B cell (primary cell): ENCODE data around the gene PLA2G12A. TPM values are rescaled to one million over a fixed set of nuclear protein-coding genes. Genes with fewer than 3 reads are reported as not detected.

Source experiments
- ATAC-seq: fragments of 200-7000 bp; cut with Tn5 transposase; one replicate; pipeline ENCODE4 v1.10.0; 2021; ENCODE audit warnings: low read depth, mild to moderate bottlenecking, moderate number of reproducible peaks, moderate library complexity
- CTCF ChIA-PET: fragments of 350-600 bp; sonication (Branson Sonifier 250); formaldehyde crosslinking; loops from one replicate; lab custom pipeline; 2021; ENCODE audit warnings: antibody characterized with exemption, inconsistent platforms; lab: Charles Lee
- POLR2A ChIA-PET: fragments of 350-600 bp; sonication (Branson Sonifier 250); formaldehyde crosslinking; loops from one replicate; lab custom pipeline; 2021; ENCODE audit warnings: antibody characterized with exemption; lab: Charles Lee
- DNase-seq: peaks from one replicate; pipeline ENCODE4 v3.0.0; 2013
- H2AFZ ChIP-seq: 2 replicates; pipeline ENCODE4 v1.6.1; 2012; ENCODE audit warnings: mild to moderate bottlenecking, low read depth, low read length; ENCODE audit not compliant: insufficient read depth, poor library complexity, severe bottlenecking
- H3K27ac ChIP-seq, 2 donors: 1 replicate in 1 of 2; 2 replicates in 1 of 2; pipeline ENCODE4 v1.5.1; 2012 to 2013; ENCODE audit warnings: low read length in 2 of 2, mild to moderate bottlenecking in 2 of 2, moderate library complexity in 1 of 2
- H3K27me3 ChIP-seq, 4 experiments: fragments of 200-600 bp in 1 of 4; sonication (generic) in 1 of 4; replicated peaks in 1 of 4; 1 replicate in 2 of 4; 2 replicates in 2 of 4; pipeline versions ENCODE4 v1.6.1 to v1.7.0; 2013 to 2016; ENCODE audit warnings: low read length in 3 of 4, mild to moderate bottlenecking in 2 of 4, mixed read lengths in 1 of 4, moderate library complexity in 1 of 4; ENCODE audit not compliant: insufficient read depth in 4 of 4, control insufficient read depth in 3 of 4; ENCODE audit errors: control extremely low read depth in 1 of 4
- H3K36me3 ChIP-seq, 2 experiments: replicated peaks in 1 of 2; 1 replicate in 1 of 2; 2 replicates in 1 of 2; pipeline versions ENCODE4 v1.6.1 to v1.7.1; 2013; ENCODE audit warnings: low read length in 1 of 2; ENCODE audit not compliant: insufficient read depth in 2 of 2, control insufficient read depth in 1 of 2; ENCODE audit errors: control extremely low read depth in 1 of 2, extremely low read depth in 1 of 2
- H3K4me1 ChIP-seq, 2 donors: fragments of 200-600 bp in 1 of 2; sonication (generic) in 1 of 2; 1 replicate in 1 of 2; 2 replicates in 1 of 2; pipeline versions ENCODE4 v1.5.1 to v1.6.1; 2013 to 2017; ENCODE audit warnings: low read length in 2 of 2; ENCODE audit not compliant: control insufficient read depth in 2 of 2, insufficient read depth in 2 of 2
- H3K4me2 ChIP-seq: replicated peaks from 2 replicates; pipeline ENCODE3; 2012; ENCODE audit warnings: mild to moderate bottlenecking, low read depth, low read length; ENCODE audit not compliant: poor library complexity, severe bottlenecking
- H3K4me3 ChIP-seq, 5 experiments: fragments of 200-600 bp in 1 of 5; sonication (generic) in 1 of 5; 1 replicate in 3 of 5; 2 replicates in 2 of 5; pipeline versions ENCODE4 v1.5.1 to v1.7.0; 2011 to 2016; ENCODE audit warnings: low read length in 4 of 5, mild to moderate bottlenecking in 4 of 5, low read depth in 2 of 5, control low read depth in 1 of 5, moderate library complexity in 1 of 5; ENCODE audit not compliant: insufficient read depth in 1 of 5; ENCODE audit errors: control extremely low read depth in 1 of 5, extremely low read depth in 1 of 5
- H3K79me2 ChIP-seq: fragments of 200-600 bp; sonication (generic); one replicate; pipeline ENCODE4 v1.6.0; 2016; ENCODE audit warnings: low read length; ENCODE audit not compliant: control insufficient read depth, insufficient read depth
- H3K9ac ChIP-seq: fragments of 200-600 bp; sonication (generic); 2 replicates; pipeline ENCODE4 v1.6.1; 2017; ENCODE audit warnings: mild to moderate bottlenecking, low read length, moderate library complexity
- H3K9me3 ChIP-seq, 3 donors: one replicate each; pipeline versions ENCODE4 v1.6.1 to v1.7.1; 2013; ENCODE audit warnings: low read length in 2 of 3; ENCODE audit not compliant: control insufficient read depth in 2 of 3, insufficient read depth in 1 of 3; ENCODE audit errors: control extremely low read depth in 1 of 3
- H4K20me1 ChIP-seq: 2 replicates; pipeline ENCODE4 v1.6.0; 2012; ENCODE audit warnings: mild to moderate bottlenecking, low read length; ENCODE audit not compliant: insufficient read depth, control insufficient read depth, poor library complexity, severe bottlenecking
- H3K27ac Mint-ChIP-seq: one replicate; pipeline ENCODE4 v1.8.0; 2021; ENCODE audit warnings: mixed read lengths
- H3K27me3 Mint-ChIP-seq: one replicate; pipeline ENCODE4 v1.8.0; 2021; ENCODE audit warnings: mixed read lengths
- H3K4me1 Mint-ChIP-seq: one replicate; pipeline ENCODE4 v1.8.0; 2021; ENCODE audit warnings: mixed read lengths
- H3K4me3 Mint-ChIP-seq: one replicate; pipeline ENCODE4 v1.8.0; 2021; ENCODE audit warnings: mixed read lengths
- H3K9me3 Mint-ChIP-seq: one replicate; pipeline ENCODE4 v1.8.0; 2022; ENCODE audit warnings: mixed read lengths; ENCODE audit not compliant: insufficient read depth
- EZH2 ChIP-seq: IDR thresholded peaks from 2 replicates; pipeline ENCODE4 v1.6.1; 2012; ENCODE audit warnings: borderline replicate concordance, low read depth, mild to moderate bottlenecking, moderate library complexity, low read length; ENCODE audit not compliant: insufficient read depth, poor library complexity, severe bottlenecking
- intact Hi-C: fragments of 100-400 bp; cut with micrococcal nuclease; formaldehyde crosslinking; loops from one replicate; pipeline ENCODE4 v1.10.0; 2022
- polyA plus RNA-seq: library from polyadenylated mRNA; depleted of rRNA; stranded (reverse); fragments of >200 nt; gene quantifications from 2 replicates; pipeline ENCODE4 v1.2.3, GENCODE V29; 2012
- total RNA-seq, 2 donors: library from RNA; stranded (reverse); fragments of 120-200 nt in 1 of 2; gene quantifications; 1 replicate in 1 of 2; 2 replicates in 1 of 2; pipeline versions ENCODE4 v1.2.3 to v1.2.4, GENCODE V29; 2013 to 2022
- TF ChIP-seq, protein P1 (sequence below): fragments of 200-600 bp; IDR thresholded peaks from one replicate; pipeline ENCODE4 v1.8.0; 2022; ENCODE audit warnings: antibody characterized with exemption, mild to moderate bottlenecking

Gene PLA2G12A
- total and polyA plus RNA-seq, 2 donors (not counting 1 experiment from before 2014, with no cell fraction given) = 4.9 to 7.9 TPM

DNA sequence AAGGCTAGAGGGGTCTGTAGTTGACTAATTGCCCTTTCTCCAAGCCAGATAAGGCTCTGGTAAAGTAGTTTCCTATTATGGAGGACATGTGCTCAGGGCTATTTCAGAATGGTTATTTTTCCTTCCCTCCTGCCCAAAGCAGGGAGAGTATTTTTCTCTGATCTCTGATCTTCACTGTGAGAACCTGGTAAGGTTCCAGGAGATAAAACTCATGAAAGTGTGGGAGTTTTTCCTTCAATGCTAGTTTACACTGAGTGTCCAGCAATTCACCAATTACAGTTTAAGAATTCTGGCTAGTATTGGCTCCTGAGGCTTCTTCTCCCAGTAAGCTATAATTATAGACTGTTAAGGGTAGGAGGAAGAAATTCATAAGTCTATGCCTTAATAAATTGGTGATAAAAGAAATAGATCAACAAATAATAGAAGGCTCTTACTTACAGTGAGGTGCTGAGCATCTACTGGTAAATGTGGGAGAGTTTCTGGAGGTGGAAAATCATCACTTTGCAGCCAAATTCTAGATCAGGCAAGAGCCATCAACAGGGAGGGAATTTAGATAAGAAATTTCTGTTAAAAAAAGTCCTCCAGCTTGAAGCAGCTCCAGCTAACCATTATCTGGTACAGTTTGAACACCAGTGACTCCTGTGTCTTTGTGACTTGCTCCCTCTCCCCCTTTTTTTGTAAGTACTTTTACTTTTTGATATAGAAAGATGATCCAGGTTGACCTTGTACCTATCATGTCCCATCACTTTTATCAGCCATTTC, 57.5 kb downstream of the PLA2G12A start:
- peaks cover 0 to 7% (median 4%) of the 10 kb centered on the region in 3 donors for H3K9me3 ChIP-seq
- H3K36me3 ChIP-seq = peaks cover 1 to 17% of the 10 kb centered on the region in 2 experiments
- TF ChIP-seq EZH2 = no peak
- TF ChIP-seq, protein P1, sequence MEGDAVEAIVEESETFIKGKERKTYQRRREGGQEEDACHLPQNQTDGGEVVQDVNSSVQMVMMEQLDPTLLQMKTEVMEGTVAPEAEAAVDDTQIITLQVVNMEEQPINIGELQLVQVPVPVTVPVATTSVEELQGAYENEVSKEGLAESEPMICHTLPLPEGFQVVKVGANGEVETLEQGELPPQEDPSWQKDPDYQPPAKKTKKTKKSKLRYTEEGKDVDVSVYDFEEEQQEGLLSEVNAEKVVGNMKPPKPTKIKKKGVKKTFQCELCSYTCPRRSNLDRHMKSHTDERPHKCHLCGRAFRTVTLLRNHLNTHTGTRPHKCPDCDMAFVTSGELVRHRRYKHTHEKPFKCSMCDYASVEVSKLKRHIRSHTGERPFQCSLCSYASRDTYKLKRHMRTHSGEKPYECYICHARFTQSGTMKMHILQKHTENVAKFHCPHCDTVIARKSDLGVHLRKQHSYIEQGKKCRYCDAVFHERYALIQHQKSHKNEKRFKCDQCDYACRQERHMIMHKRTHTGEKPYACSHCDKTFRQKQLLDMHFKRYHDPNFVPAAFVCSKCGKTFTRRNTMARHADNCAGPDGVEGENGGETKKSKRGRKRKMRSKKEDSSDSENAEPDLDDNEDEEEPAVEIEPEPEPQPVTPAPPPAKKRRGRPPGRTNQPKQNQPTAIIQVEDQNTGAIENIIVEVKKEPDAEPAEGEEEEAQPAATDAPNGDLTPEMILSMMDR = no peak
- no peak overlapping the region for H3K4me3 Mint-ChIP-seq
- H3K27me3 ChIP-seq = no peaks in the 10 kb centered on the region
- ChIA-PET POLR2A (no interaction called here), CTCF (no interaction called here)
- intact Hi-C loops = no loop called here
- peaks cover 6% of the 10 kb centered on the region for H3K9me3 Mint-ChIP-seq
- H2AFZ ChIP-seq = no peak overlapping the region
- no peak overlapping the region for H3K27ac ChIP-seq
- H3K4me1 ChIP-seq = no peaks in the 10 kb centered on the region
- H3K4me3 ChIP-seq = no peak overlapping the region
- H3K4me2 ChIP-seq = no peak overlapping the region
- no peak for DNase-seq
- no peak overlapping the region for H3K27ac Mint-ChIP-seq
- no peak for ATAC-seq
- peaks cover 12% of the 10 kb centered on the region for H3K79me2 ChIP-seq
- H4K20me1 ChIP-seq = peaks cover 19% of the 10 kb centered on the region
- no peak overlapping the region for H3K9ac ChIP-seq
- no peaks in the 10 kb centered on the region for H3K4me1 Mint-ChIP-seq
- H3K27me3 Mint-ChIP-seq = no peaks in the 10 kb centered on the region

GRCh38 chr4:109671350-109671749, 58.5 kb downstream of the PLA2G12A start:
- DNase-seq = no peak
- no peak overlapping the region for H3K4me3 ChIP-seq
- Mint-ChIP-seq H3K4me1 (no peaks in the 10 kb centered on the region), H3K27ac (no peak overlapping the region), H3K9me3 (peaks cover 6% of the 10 kb centered on the region), H3K4me3 (no peak overlapping the region), H3K27me3 (no peaks in the 10 kb centered on the region)
- no peak overlapping the region for H2AFZ ChIP-seq
- intact Hi-C loops = no loop called here
- H4K20me1 ChIP-seq = peaks cover 23% of the 10 kb centered on the region
- H3K9ac ChIP-seq = no peak overlapping the region
- H3K27me3 ChIP-seq = no peaks in the 10 kb centered on the region
- H3K79me2 ChIP-seq = peaks cover 12% of the 10 kb centered on the region
- POLR2A ChIA-PET = no interaction called here
- ATAC-seq = no peak
- H3K27ac ChIP-seq = no peak overlapping the region
- peaks cover 0 to 7% (median 4%) of the 10 kb centered on the region in 3 donors for H3K9me3 ChIP-seq
- H3K4me1 ChIP-seq = no peaks in the 10 kb centered on the region
- CTCF ChIA-PET = no interaction called here
- H3K4me2 ChIP-seq = no peak overlapping the region
- TF ChIP-seq, protein P1 = no peak
- no peak for TF ChIP-seq EZH2
- H3K36me3 ChIP-seq = peaks cover 0 to 14% of the 10 kb centered on the region in 2 experiments
